Stimulated activated effector memory CD8-positive, alpha-beta T cell treated with anti-CD3 and anti-CD28 coated beads, Interleukin-12 subunit alpha, Interleukin-12 subunit beta, amount 100 ng/mL, for 72 hours (primary cell): ENCODE data around the gene TMEM131L.
A peak's percentile ranks its signal among the peaks of the same experiment; 100 is the strongest.
"Not testable (repeated sequence)": the region's sequence is repeated elsewhere in the genome, so short reads cannot be mapped to it uniquely, and the experiment has no call there.

Experiments used
- ATAC-seq: fragments of 150-1000 bp; cut with Tn5 transposase; 2 replicates; pipeline ENCODE4 v1.10.0; 2021
- DNase-seq, 2 donors: peaks; one replicate each; pipeline ENCODE4 v3.0.0; 2021 to 2022; ENCODE audit warnings: low spot score in 2 of 2
- H3K27ac Mint-ChIP-seq: one replicate; pipeline ENCODE4 v1.8.0; 2022; ENCODE audit warnings: mild to moderate bottlenecking, mixed read lengths
- H3K36me3 Mint-ChIP-seq: one replicate; pipeline ENCODE4 v1.8.0; 2022; ENCODE audit warnings: mild to moderate bottlenecking, mixed read lengths
- H3K4me1 Mint-ChIP-seq: one replicate; pipeline ENCODE4 v1.8.0; 2022; ENCODE audit warnings: mixed read lengths
- H3K4me3 Mint-ChIP-seq: one replicate; pipeline ENCODE4 v1.8.0; 2022; ENCODE audit warnings: mild to moderate bottlenecking, mixed read lengths
- H3K9me3 Mint-ChIP-seq: one replicate; pipeline ENCODE4 v1.8.0; 2022; ENCODE audit warnings: mixed read lengths

The TMEM131L gene

GRCh38 chr4:153591441-153591840 lies 125.3 kb downstream of the TMEM131L start:
- DNase-seq, result no peak
- Mint-ChIP-seq H3K9me3 (no peaks in the 10 kb centered on the region), H3K4me3 (no peak overlapping the region), H3K4me1 (peaks cover 6% of the 10 kb centered on the region), H3K27ac (no peak overlapping the region), H3K36me3 (peaks cover 97% of the 10 kb centered on the region)
- ATAC-seq, result peak; percentile 19

DNA sequence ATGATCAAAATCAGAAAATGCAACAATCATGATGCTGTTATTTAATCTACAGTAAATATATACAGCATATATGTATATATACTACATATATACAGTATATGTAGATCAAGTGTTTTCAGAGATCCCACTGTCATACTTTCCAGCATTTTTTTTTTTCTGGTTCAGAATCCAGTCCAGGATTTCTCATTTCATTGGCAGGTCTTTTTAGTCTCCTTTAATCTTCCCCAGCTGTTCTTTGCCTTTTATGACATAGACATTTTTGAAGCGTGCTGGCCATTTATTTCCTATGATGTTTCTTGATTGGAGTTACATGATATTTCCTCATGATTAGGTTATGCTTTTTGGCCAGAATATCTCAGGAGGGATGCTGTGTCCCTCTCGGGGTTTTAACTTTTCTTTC lies 125.9 kb downstream of the TMEM131L start:
- H3K9me3 Mint-ChIP-seq, result no peaks in the 10 kb centered on the region
- ATAC-seq (no peak), DNase-seq (no peak)
- H3K4me3 Mint-ChIP-seq, result no peak overlapping the region
- H3K4me1 Mint-ChIP-seq, result peaks cover 8% of the 10 kb centered on the region
- peaks cover 97% of the 10 kb centered on the region for H3K36me3 Mint-ChIP-seq
- H3K27ac Mint-ChIP-seq, result no peak overlapping the region

DNA sequence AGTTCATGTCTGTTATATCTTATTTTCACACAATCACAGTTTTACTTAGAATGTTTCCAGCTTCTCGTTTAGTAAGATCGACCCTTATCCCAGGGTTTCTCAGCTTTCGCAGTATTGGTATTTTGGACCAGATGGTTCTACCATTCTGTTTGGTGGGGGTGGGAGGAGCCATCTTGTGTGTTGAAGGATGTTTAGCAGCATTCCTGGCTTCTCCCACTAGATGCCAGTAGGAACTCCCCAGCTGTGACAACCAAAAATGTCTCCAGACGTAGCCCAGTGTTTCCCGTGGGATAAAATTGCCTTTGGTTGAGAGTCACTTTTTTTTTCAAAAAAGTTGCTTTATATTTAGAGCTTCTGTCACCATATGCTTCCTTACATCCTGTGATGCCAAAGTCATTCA lies 127.0 kb downstream of the TMEM131L start:
- peaks cover 8% of the 10 kb centered on the region for H3K4me1 Mint-ChIP-seq
- peaks cover 97% of the 10 kb centered on the region for H3K36me3 Mint-ChIP-seq
- DNase-seq, result no peak
- no peak overlapping the region for H3K27ac Mint-ChIP-seq
- no peak overlapping the region for H3K4me3 Mint-ChIP-seq
- ATAC-seq, result no peak
- H3K9me3 Mint-ChIP-seq, result no peaks in the 10 kb centered on the region

- Mint-ChIP-seq H3K27ac (no peak overlapping the region), H3K4me1 (peaks cover 8% of the 10 kb centered on the region), H3K4me3 (no peak overlapping the region), H3K36me3 (peaks cover 97% of the 10 kb centered on the region), H3K9me3 (no peaks in the 10 kb centered on the region)
- DNase-seq (no peak), ATAC-seq (no peak)
Measured at GRCh38 chr4:153594210-153594609, 128.1 kb downstream of the TMEM131L start.

- ATAC-seq, result peak; percentile 48
- Mint-ChIP-seq H3K4me3 (no peak overlapping the region), H3K36me3 (peaks cover 97% of the 10 kb centered on the region), H3K9me3 (no peaks in the 10 kb centered on the region), H3K4me1 (peaks cover 8% of the 10 kb centered on the region), H3K27ac (peak overlapping the region; percentile 67)
- DNase-seq, result no peak
Measured at GRCh38 chr4:153595894-153596601, 129.9 kb downstream of the TMEM131L start.

DNA sequence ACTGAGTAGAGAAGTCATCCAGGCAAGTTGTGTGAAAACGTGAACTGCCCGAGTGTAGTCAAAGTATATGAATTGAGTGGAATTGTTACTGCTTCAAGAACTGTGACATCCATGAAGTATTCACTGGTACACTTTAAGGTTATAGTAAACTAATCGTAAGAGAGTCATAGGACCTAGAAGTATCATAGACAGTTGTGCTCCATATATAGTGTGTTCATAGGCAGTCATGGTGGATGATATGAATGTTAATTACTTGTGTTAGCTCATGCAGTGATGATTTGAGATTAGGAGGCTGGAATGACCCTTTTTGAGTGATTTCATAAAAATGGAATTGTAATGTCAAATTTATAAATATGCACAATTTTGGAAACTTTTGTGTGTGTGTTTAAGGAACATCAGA lies 136.6 kb downstream of the TMEM131L start:
- DNase-seq (no peak), ATAC-seq (no peak)
- Mint-ChIP-seq H3K9me3 (no peaks in the 10 kb centered on the region), H3K4me1 (no peaks in the 10 kb centered on the region), H3K27ac (no peak overlapping the region), H3K36me3 (peaks cover 97% of the 10 kb centered on the region), H3K4me3 (no peak overlapping the region)

DNA sequence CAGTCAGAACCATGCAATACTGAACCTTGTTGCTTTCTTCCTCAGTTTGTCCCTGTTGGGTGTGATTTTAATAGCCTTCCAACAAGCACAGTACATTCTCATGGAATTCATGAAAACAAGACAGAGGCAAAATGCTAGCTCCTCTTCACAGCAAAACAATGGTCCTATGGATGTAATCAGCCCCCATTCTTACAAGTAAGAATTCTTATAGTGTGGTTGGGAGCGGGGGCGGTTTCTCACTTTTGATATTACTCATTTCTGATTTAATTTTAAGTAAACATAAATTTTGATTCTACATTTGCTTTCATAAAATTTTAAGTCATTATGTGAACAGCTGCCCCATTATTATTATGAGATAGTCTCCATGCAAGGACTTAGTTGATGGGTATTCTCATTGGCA lies 137.1 kb downstream of the TMEM131L start:
- no peak overlapping the region for H3K4me3 Mint-ChIP-seq
- ATAC-seq (peak; percentile 58), DNase-seq (no peak)
- no peaks in the 10 kb centered on the region for H3K9me3 Mint-ChIP-seq
- H3K27ac Mint-ChIP-seq, result no peak overlapping the region
- peaks cover 97% of the 10 kb centered on the region for H3K36me3 Mint-ChIP-seq
- H3K4me1 Mint-ChIP-seq, result no peaks in the 10 kb centered on the region

DNA sequence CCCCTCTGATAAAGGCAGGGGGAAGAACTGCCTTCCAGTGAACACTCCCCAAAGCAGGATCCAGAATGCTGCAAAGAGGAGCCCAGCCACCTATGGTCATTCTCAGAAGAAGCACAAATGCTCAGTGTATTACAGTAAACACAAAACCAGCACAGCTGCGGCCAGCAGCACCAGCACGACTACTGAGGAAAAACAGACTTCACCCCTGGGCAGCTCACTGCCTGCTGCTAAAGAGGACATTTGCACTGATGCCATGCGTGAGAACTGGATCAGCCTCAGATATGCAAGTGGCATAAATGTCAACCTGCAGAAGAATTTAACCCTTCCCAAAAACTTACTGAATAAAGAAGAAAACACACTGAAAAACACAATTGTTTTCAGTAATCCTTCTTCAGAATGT lies 137.7 kb downstream of the TMEM131L start:
- Mint-ChIP-seq H3K4me3 (no peak overlapping the region), H3K27ac (no peak overlapping the region), H3K9me3 (no peaks in the 10 kb centered on the region), H3K4me1 (peaks cover under 1% of the 10 kb centered on the region), H3K36me3 (peaks cover 92% of the 10 kb centered on the region)
- DNase-seq (no peak), ATAC-seq (no peak)

- not testable (repeated sequence) for H3K4me3 Mint-ChIP-seq, DNase-seq, ATAC-seq, H3K9me3 Mint-ChIP-seq
- peak overlapping the region; percentile 39 for H3K27ac Mint-ChIP-seq
- H3K36me3 Mint-ChIP-seq, result peaks cover 79% of the 10 kb centered on the region
- peaks cover 15% of the 10 kb centered on the region for H3K4me1 Mint-ChIP-seq
Measured at GRCh38 chr4:153609070-153609469, 142.9 kb downstream of the TMEM131L start.

DNA sequence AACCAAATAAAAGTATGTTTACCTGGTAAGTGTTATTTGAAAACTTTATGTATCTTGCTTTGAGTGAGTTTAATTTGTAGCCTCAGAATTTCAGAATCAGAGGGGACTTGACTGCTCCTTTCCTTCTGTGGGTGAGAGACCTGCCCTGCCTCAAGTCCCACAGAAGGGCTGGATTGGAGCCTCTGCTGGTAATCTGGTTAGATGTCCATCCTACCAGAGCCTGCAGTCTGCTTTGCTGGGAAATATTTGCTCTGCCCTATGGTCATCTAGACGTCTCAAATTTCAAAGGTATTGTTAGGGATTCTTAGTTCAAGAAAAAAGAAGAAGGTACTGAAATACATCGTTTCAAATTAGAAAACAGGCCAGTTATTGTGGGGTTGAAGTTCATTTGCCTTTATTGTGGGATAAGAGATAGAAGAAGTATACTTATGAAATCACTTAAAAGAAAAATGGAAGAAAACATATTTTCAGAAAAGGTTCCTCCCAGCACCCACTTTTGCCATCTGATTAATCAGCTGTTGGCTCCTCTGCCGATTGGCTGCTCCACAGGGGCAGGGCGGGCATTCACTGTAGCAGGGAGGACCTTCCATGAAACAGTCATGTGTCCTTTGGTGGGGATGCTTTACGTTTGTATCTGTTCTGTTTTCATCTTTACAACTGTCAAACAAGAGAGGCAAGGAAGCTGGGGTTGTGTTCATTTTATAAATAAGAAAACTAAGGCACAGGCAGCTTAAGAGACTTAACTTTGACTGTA lies 144.6 kb downstream of the TMEM131L start:
- Mint-ChIP-seq H3K4me3 (no peak overlapping the region), H3K4me1 (peaks cover 31% of the 10 kb centered on the region), H3K9me3 (no peaks in the 10 kb centered on the region), H3K27ac (no peak overlapping the region), H3K36me3 (peaks cover 78% of the 10 kb centered on the region)
- no peak for ATAC-seq
- DNase-seq, result no peak

DNA sequence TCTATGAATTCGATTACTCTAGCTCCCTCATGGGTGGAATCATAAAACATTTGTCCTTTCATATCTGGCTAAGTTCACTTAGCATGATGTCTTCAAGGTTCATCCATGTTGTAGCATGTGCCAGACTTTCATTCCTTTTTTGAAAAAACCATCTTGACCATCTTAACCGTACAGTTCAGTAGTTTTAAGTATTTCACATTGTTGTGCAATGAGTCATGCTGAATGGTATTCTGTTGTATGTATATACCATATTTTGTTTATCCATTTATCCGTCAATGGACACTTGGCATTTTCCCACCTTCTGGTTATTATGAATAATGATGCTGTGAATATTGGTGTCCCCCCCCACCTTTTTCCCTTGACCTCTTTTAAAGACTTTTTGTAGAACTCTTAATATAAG lies 145.5 kb downstream of the TMEM131L start:
- H3K36me3 Mint-ChIP-seq, result peaks cover 77% of the 10 kb centered on the region

GRCh38 chr4:153612878-153613277 lies 146.7 kb downstream of the TMEM131L start:
- Mint-ChIP-seq H3K9me3 (no peaks in the 10 kb centered on the region), H3K4me3 (no peak overlapping the region), H3K36me3 (peaks cover 79% of the 10 kb centered on the region), H3K27ac (peak overlapping the region; percentile 23), H3K4me1 (peaks cover 36% of the 10 kb centered on the region)
- ATAC-seq (no peak), DNase-seq (no peak)

More for the DNA sequence above, 145.5 kb downstream of the TMEM131L start:
- Mint-ChIP-seq H3K9me3 (no peaks in the 10 kb centered on the region), H3K27ac (no peak overlapping the region), H3K4me3 (no peak overlapping the region), H3K4me1 (peaks cover 36% of the 10 kb centered on the region)
- DNase-seq, result no peak
- ATAC-seq, result no peak

DNA sequence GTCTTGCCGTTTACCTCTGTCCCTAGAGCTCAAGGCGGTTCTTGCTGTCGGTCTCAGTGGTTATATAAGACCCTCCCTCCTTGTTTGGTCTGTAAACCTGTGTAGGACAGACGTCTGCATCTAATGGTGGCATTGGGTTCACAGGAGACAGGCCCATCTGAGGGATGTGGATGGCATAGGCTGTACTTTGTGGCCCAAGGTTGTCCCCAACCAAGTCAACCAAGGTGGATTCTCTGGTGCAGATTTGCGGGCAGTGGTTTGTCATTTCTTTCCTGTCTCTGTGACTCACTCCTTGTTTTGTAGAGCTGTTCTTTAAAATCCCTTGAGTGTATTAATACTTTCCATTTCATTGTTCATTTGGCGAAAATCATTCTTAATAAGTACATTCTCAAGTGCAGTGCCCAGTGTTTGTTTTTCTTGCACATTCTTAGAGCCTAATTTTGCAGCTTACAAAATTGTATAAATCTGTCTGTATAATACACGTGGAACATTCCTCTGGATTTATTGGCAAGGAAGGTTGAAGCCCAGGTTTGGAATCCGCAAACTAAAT lies 149.9 kb downstream of the TMEM131L start:
- Mint-ChIP-seq H3K27ac (no peak overlapping the region), H3K9me3 (no peaks in the 10 kb centered on the region), H3K36me3 (peaks cover 93% of the 10 kb centered on the region), H3K4me1 (peaks cover 32% of the 10 kb centered on the region), H3K4me3 (no peak overlapping the region)
- ATAC-seq (peak; percentile 98), DNase-seq (peak; percentile 11 to 71)

- no peak overlapping the region for H3K27ac Mint-ChIP-seq
- no peak overlapping the region for H3K4me3 Mint-ChIP-seq
Measured at GRCh38 chr4:153618833-153619232, 152.7 kb downstream of the TMEM131L start.

DNA sequence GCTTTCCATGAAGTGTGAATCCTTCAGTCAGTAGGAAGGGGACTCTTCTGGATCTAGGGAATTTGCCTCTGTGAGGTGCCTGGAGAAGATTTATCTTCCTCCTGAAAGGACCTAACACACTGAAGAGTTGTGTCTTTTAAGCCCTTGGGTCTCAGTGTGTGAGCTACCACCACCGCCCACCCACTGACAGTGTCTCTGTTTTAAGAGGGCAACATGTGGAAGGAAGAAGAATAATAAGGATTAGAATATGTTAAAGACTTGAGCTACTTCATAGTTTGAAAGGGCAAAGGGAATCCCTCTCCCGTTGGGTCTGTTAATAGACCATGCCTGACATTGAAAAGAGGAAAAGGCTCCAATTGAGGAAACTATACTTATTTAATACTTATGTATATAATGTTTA lies 153.7 kb downstream of the TMEM131L start:
- no peak for ATAC-seq
- H3K36me3 Mint-ChIP-seq, result peaks cover 92% of the 10 kb centered on the region
- no peak for DNase-seq
- peak overlapping the region; percentile 6 for H3K27ac Mint-ChIP-seq
- H3K9me3 Mint-ChIP-seq, result no peaks in the 10 kb centered on the region
- no peak overlapping the region for H3K4me3 Mint-ChIP-seq
- peaks cover 30% of the 10 kb centered on the region for H3K4me1 Mint-ChIP-seq

More at GRCh38 chr4:153618833-153619232, 152.7 kb downstream of the TMEM131L start:
- no peak for ATAC-seq
- H3K4me1 Mint-ChIP-seq, result peaks cover 39% of the 10 kb centered on the region
- H3K36me3 Mint-ChIP-seq, result peaks cover 92% of the 10 kb centered on the region
- DNase-seq, result no peak
- no peaks in the 10 kb centered on the region for H3K9me3 Mint-ChIP-seq

- ATAC-seq (no peak), DNase-seq (no peak)
- Mint-ChIP-seq H3K4me1 (peaks cover 25% of the 10 kb centered on the region), H3K36me3 (peaks cover 92% of the 10 kb centered on the region), H3K4me3 (no peak overlapping the region), H3K9me3 (no peaks in the 10 kb centered on the region), H3K27ac (peak overlapping the region; percentile 6)
Measured at GRCh38 chr4:153620352-153620751, 154.2 kb downstream of the TMEM131L start.
